Mesothelial cell of epicardium (in vitro differentiated cells): ENCODE data around the gene PRKN. TPM values are rescaled to one million over a fixed set of nuclear protein-coding genes. Genes with fewer than 3 reads are reported as not detected.

Experiments used
- DNase-seq, 2 experiments: peaks; one replicate each; pipeline ENCODE4 v3.0.0; 2021; ENCODE audit warnings: low spot score in 2 of 2; ENCODE audit not compliant: unreplicated experiment in 2 of 2
- H3K27ac Mint-ChIP-seq: 2 replicates; pipeline ENCODE4 v1.8.0; 2021; ENCODE audit warnings: mixed read lengths
- H3K27me3 Mint-ChIP-seq: 2 replicates; pipeline ENCODE4 v1.8.0; 2021; ENCODE audit warnings: low read depth, mixed read lengths
- H3K36me3 Mint-ChIP-seq: 2 replicates; pipeline ENCODE4 v1.8.0; 2021; ENCODE audit warnings: mixed read lengths
- H3K4me1 Mint-ChIP-seq: 2 replicates; pipeline ENCODE4 v1.8.0; 2021; ENCODE audit warnings: mixed read lengths
- H3K4me3 Mint-ChIP-seq: 2 replicates; pipeline ENCODE4 v1.8.0; 2021; ENCODE audit warnings: mild to moderate bottlenecking, moderate library complexity, mixed read lengths
- H3K9me3 Mint-ChIP-seq: 2 replicates; pipeline ENCODE4 v1.8.0; 2021; ENCODE audit warnings: mixed read lengths
- total RNA-seq: library from RNA; stranded (reverse); gene quantifications from 3 replicates; pipeline ENCODE4 v1.2.1, GENCODE V29; 2021
- TF ChIP-seq, protein P1 (sequence below): fragments of 200-600 bp; sonication (generic); IDR thresholded peaks from one replicate; pipeline ENCODE4 v1.5.0; 2021; ENCODE audit warnings: antibody characterized with exemption; ENCODE audit not compliant: unreplicated experiment

PRKN gene
- total RNA-seq, 1 donor from 2014 or later = 7.6 TPM

DNA sequence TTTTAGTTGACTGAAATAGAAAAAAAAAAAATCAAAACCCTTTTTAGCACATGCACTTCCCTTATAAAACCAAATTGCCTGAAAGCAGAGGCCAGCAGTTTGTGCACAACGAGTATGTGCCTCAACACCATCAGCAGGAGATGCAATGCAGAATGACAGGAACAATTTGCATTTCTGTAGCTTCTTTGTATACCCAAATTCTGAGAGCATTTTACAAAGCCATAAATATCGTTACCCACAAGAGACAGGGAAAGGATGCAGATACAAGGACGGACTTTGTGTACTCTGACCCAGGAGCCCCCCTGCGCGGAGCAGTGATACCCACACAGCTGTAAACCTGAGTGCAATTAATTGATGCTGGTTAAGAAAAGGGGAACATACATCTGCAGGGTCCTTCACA is 285.6 kb downstream of the PRKN start:
- Mint-ChIP-seq H3K9me3 (peaks cover 22% of the 10 kb centered on the region), H3K4me3 (no peak overlapping the region), H3K36me3 (no peaks in the 10 kb centered on the region), H3K27ac (no peak overlapping the region), H3K27me3 (peaks cover 3% of the 10 kb centered on the region), H3K4me1 (no peaks in the 10 kb centered on the region)
- TF ChIP-seq, protein P1, sequence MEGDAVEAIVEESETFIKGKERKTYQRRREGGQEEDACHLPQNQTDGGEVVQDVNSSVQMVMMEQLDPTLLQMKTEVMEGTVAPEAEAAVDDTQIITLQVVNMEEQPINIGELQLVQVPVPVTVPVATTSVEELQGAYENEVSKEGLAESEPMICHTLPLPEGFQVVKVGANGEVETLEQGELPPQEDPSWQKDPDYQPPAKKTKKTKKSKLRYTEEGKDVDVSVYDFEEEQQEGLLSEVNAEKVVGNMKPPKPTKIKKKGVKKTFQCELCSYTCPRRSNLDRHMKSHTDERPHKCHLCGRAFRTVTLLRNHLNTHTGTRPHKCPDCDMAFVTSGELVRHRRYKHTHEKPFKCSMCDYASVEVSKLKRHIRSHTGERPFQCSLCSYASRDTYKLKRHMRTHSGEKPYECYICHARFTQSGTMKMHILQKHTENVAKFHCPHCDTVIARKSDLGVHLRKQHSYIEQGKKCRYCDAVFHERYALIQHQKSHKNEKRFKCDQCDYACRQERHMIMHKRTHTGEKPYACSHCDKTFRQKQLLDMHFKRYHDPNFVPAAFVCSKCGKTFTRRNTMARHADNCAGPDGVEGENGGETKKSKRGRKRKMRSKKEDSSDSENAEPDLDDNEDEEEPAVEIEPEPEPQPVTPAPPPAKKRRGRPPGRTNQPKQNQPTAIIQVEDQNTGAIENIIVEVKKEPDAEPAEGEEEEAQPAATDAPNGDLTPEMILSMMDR = no peak
- DNase-seq = no peak

DNA sequence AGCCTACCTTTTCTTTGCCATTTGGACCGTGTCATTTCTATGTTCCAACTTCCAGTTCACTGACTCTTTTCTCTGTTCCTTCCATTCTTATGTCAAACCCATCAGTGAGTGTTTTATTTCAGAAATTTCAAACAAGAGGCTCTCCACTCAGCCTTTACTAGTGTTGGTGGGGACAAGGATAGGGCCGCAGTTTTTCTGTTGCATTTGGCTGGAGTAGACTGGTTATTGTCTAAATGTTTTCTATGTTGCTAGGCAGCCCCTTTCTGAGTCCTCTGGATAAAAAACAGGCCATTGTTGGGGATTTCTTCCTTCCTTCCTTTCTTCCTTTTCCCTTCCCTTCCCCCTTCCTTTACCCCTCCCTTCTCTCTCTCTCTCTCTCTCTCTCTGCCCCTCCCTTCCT is 288.6 kb downstream of the PRKN start:
- Mint-ChIP-seq H3K27ac (no peak overlapping the region), H3K4me1 (no peaks in the 10 kb centered on the region), H3K27me3 (peaks cover under 1% of the 10 kb centered on the region), H3K9me3 (peaks cover 22% of the 10 kb centered on the region), H3K36me3 (no peaks in the 10 kb centered on the region), H3K4me3 (no peak overlapping the region)
- TF ChIP-seq, protein P1 = no peak
- DNase-seq = no peak

DNA sequence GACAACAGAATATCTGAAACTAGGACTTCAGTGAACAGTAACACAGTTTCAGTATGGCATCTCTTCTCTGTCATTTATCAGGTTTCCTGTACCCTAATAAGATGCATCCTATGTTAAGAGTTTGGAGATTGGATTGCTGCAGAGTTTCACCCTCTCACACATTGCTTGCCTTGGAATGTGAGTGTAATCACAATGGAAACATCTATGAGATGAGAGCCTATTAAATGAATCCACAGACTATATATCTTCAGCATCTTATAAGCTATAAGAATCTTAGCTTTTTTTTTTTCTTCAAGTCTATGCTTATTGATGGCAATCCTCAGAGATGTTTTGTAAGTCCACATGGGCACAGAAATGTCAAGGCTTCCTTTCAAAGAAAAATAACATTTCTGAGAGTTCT is 292.5 kb downstream of the PRKN start:
- Mint-ChIP-seq H3K4me3 (no peak overlapping the region), H3K9me3 (peaks cover 22% of the 10 kb centered on the region)

DNA sequence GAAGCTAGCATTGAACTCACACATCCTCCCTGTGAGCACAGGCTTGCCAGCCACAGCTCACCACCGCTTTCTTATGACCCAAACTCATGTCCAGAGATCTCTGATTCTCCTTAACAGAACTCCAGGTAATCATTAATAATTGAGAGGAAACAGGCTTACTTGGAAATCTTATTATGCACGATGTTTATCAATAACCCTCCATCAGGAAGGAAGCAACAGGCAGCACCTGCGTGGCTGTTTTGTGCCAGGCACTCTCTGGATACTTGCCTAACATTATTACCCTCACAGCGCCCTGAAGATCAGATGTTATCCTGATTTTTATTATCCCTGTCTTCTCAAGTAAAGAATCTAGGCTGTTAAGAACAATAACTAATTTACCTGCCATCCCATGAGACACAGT is 306.6 kb downstream of the PRKN start:
- TF ChIP-seq, protein P1 = no peak

More for the DNA sequence above, 292.5 kb downstream of the PRKN start:
- DNase-seq = no peak
- no peaks in the 10 kb centered on the region for H3K4me1 Mint-ChIP-seq
- H3K36me3 Mint-ChIP-seq = no peaks in the 10 kb centered on the region
- H3K27me3 Mint-ChIP-seq = no peaks in the 10 kb centered on the region
- TF ChIP-seq, protein P1 = no peak
- H3K27ac Mint-ChIP-seq = no peak overlapping the region

DNA sequence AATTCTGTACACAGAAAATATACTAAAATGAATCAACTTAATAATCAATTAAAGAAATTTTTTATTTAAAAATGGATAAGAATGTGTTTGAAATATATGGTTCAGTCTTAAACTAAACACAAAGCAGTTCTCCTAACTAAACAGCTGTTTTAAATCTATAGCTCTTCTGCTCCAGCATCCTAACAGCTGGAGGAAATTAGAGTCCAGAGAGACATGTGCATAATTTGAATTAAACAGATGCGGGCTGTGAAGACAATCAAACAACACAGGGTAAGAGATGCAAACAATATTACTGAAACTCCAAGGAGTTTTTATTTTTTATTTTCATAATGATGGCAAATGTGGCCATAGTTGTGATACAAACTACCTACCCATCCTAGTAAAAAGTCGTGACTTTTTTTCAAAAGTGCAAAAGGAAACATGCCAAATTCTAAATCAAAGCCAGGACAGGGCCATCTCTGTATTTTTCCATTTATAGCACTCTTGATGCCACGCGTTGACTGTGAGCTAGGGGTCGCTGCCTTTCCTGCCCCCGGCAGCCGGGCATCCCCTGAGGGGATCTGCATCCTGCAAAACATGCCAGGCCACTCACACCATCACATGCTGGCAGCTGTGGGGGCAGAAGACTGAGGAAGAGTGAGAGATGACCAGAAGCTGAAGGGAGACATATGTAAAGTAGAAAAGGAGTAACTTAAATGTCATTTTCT is 310.6 kb downstream of the PRKN start:
- DNase-seq = no peak
- TF ChIP-seq, protein P1 = no peak
- no peak overlapping the region for H3K27ac Mint-ChIP-seq
- H3K4me1 Mint-ChIP-seq = peaks cover 17% of the 10 kb centered on the region
- H3K4me3 Mint-ChIP-seq = no peak overlapping the region
- H3K9me3 Mint-ChIP-seq = no peaks in the 10 kb centered on the region
- H3K27me3 Mint-ChIP-seq = no peaks in the 10 kb centered on the region
- no peaks in the 10 kb centered on the region for H3K36me3 Mint-ChIP-seq

More for the DNA sequence above, 306.6 kb downstream of the PRKN start:
- Mint-ChIP-seq H3K36me3 (no peaks in the 10 kb centered on the region), H3K27ac (no peak overlapping the region), H3K9me3 (no peaks in the 10 kb centered on the region), H3K4me3 (no peak overlapping the region), H3K4me1 (no peaks in the 10 kb centered on the region), H3K27me3 (no peaks in the 10 kb centered on the region)
- DNase-seq = no peak
